Posterior cingulate gyrus (tissue), 11 donors: ENCODE data around the gene MAP10.

ENCODE experiments used
- DNase-seq, 10 donors: peaks; one replicate each; pipeline versions ENCODE4 v3.0.0 to v3.0.0-alpha.2; 2020 to 2021; ENCODE audit warnings: mixed read lengths in 3 of 10
- intact Hi-C: fragments of 100-400 bp; cut with DNase I; formaldehyde crosslinking; loops from one replicate; pipeline ENCODE4 v1.15.1; 2023

Gene MAP10

GRCh38 chr1:232853994-232854797, 49.0 kb downstream of the MAP10 start:
- no peak for DNase-seq
- intact Hi-C loops = no loop called here

- intact Hi-C loops = no loop called here
- no peak for DNase-seq
Measured at GRCh38 chr1:232854798-232855159, 49.6 kb downstream of the MAP10 start.

GRCh38 chr1:232856541-232856940, 51.3 kb downstream of the MAP10 start:
- intact Hi-C loops = no loop called here
- DNase-seq = no peak
